ENCODE data around the gene TPST2.

DNA sequence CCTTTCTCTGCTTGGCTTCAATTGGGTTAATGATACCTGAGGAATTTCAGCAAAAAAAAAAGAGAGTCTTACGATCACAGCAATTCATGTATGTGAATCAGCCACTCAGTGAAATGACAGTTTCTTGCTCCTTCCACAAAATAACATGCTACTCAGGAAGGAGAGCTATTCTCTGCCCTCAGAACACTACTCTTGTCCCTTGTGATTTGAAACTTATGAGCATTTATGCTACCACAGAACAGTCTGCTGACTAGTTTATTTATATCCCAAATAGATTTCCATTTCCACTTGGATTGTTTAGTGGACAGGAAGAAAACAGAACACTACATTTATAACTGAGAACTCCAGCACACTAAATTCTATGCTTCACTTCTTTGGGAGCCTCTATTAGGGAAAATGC, 86.2 kb downstream of the TPST2 start:
- TF ChIP-seq CTCF (IDR thresholded peaks at IDR 0.05) (no peak), POLR2A (IDR thresholded peaks at IDR 0.05) (no peak)

All from adrenal gland (tissue), 5 donors.